Measurements from ENCODE around the gene ARHGAP24.
A peak's percentile ranks its signal among the peaks of the same experiment; 100 is the strongest.

The ARHGAP24 gene

GRCh38 chr4:85697854-85698253 lies 222.9 kb downstream of the ARHGAP24 start:
- no peak for DNase-seq (ENCODE audit: low spot score)

GRCh38 chr4:85700362-85700761 lies 225.4 kb downstream of the ARHGAP24 start:
- no peak for DNase-seq (ENCODE audit: low spot score)

GRCh38 chr4:85701861-85702321 lies 226.9 kb downstream of the ARHGAP24 start:
- DNase-seq (ENCODE audit: low spot score) = no peak

- DNase-seq (ENCODE audit: low spot score) = peak; percentile 34
Measured at GRCh38 chr4:85703096-85703495, 228.1 kb downstream of the ARHGAP24 start.

DNA sequence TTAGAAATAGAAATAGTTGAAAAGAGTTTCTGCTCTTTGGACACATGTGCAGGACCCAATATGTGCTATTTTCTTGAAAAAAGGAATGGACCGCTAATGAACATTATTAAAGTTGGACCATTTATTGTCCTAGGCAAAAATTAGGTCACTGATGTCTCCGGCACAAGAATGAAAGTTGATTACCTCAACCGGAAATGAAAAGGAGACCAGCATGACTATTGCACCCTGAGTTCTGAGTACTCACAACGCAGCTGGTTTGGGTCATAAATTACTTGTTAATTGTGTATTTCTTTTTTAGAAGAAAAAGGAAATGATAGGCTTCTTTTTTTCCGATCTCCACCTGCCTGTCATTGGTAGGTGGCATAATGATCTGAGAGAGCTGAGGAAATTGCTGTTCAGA lies 232.7 kb downstream of the ARHGAP24 start:
- no peak for DNase-seq (ENCODE audit: low spot score)

- DNase-seq (ENCODE audit: low spot score) = no peak
Measured at GRCh38 chr4:85708468-85708867, 233.5 kb downstream of the ARHGAP24 start.

GRCh38 chr4:85713005-85713404 lies 238.1 kb downstream of the ARHGAP24 start:
- DNase-seq (ENCODE audit: low spot score) = no peak

DNA sequence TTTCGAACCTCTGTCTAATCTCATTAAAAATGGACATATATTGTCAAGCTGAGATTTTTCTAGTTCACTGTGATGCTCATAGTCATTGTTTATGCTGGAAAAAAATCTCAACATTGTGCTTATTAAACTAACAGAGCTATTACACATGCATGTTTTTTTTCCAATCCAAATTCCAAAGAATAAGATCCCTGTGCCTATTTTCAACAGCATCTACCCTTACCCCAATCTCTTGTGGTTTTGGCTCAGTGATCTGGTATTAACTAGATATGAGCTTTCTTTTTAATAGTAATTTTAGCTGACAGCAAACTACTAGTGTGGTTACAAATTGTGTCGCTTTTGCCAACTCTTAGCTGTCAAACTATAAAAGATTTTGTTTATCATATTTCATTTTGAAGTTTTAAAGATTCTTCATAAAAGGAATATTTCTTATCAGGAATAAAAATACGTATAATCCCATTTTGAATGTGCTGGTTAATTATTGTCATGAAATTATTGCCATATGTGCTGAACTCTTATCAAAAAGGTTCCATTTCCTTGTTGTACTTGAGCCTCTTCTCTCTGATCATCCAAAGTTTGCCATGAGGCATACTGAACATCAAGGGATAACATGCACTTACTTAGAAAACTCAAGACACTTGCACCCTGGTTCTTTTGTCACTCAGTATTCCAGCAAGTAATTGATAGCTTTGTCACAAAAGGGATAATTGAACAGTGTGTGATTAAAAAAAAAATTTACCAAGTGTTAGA lies 241.2 kb downstream of the ARHGAP24 start:
- no peak for DNase-seq (ENCODE audit: low spot score)

- DNase-seq (ENCODE audit: low spot score) = no peak
Measured at GRCh38 chr4:85717351-85717750, 242.4 kb downstream of the ARHGAP24 start.

DNA sequence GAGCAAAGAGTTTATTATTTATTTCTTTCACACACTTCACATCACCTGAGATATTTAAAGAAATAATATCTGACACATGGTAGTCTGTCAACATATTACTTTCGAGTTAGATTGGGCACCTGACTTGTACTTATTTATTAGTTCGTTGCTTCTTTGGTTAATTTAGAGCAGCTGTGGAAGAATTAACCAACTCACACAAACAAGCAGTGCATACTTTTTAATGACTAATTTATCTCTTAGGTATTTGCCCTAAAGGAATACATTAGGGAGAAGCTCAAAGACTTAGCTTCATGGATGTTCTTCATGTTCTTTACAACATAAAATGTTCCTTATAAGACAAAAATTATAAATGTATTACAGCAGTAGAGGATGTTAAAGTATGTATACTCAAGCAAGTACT lies 242.9 kb downstream of the ARHGAP24 start:
- no peak for DNase-seq (ENCODE audit: low spot score)

DNA sequence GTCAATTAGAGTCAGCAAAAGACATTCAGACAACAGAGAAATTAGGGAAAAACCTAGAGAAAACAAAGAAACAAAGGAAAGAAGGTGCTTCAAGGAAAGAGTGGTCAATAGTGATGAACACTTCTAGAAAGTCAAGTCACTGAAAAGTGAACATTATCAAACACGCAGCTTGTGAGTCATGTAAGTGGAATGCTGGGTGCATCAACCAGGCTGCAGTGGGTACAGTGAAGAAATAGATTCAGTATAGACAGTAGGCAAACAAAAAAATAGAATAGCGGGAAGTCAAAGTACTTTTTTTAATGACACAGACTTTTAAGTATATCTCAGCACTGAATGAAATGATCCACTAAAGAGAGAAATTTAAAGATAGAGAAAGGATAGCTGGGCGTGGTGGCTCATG lies 245.8 kb downstream of the ARHGAP24 start:
- no peak for DNase-seq (ENCODE audit: low spot score)

DNA sequence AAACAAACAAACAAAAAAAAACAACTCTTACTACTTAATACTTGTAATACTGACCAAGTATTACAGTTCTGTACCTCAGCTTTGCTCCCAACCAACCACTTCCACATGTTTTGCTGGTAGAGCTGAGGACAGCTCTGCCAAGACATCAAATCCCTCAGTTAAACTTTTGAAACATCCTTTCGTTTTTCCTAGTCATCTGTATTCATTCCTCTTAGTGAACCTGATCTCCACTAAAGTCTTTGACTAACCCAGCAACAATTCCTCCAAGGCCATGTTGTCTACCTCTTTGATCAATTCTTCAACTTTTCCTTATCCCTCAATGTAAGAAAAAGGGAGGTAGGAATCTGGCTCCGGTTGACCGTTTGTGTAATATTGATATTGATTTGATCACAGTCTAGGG lies 247.5 kb downstream of the ARHGAP24 start:
- DNase-seq (ENCODE audit: low spot score) = no peak

DNA sequence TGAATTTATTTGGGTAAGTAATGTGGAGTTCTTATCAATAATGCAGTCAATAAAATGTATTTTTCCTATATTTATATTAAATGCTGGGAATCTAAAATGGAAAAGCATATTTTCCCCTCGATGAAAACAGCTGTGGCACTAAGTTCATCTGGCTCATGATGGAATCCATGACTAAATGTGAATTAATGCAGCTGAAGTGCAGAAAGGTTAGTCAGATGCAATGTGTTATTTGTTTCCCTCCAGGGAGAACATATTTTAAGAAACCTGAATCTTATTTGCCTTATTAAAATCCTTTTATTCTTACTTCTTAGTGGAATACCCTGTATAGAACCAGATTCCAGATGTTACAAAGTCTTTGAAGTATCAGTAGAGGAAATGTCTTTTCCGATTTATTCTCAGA lies 247.9 kb downstream of the ARHGAP24 start:
- DNase-seq (ENCODE audit: low spot score) = no peak

- DNase-seq (ENCODE audit: low spot score) = no peak
Measured at GRCh38 chr4:85724791-85725563, 250.0 kb downstream of the ARHGAP24 start.

- peak; percentile 44 for DNase-seq (ENCODE audit: low spot score)
Measured at GRCh38 chr4:85725721-85726170, 250.8 kb downstream of the ARHGAP24 start.

- no peak for DNase-seq (ENCODE audit: low spot score)
Measured at GRCh38 chr4:85726555-85726954, 251.6 kb downstream of the ARHGAP24 start.

DNA sequence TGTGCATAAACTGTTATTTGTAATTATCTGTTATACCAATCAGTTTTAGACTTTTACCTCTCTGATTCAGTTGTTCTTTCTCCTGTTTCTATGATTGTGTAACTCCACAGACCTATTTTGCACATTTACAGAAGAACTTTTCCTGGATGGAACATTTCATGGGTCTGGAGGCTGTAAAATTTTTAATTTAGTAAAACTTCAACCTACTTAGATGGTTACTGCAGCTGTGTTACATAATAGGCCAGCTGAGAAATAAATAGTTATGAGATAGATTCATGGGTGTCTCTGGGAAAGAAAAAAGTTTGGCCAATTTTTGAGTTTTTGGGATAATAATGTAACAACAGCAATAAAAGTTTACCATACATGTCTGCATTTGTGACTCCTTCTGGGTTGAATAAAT lies 253.5 kb downstream of the ARHGAP24 start:
- no peak for DNase-seq (ENCODE audit: low spot score)

DNA sequence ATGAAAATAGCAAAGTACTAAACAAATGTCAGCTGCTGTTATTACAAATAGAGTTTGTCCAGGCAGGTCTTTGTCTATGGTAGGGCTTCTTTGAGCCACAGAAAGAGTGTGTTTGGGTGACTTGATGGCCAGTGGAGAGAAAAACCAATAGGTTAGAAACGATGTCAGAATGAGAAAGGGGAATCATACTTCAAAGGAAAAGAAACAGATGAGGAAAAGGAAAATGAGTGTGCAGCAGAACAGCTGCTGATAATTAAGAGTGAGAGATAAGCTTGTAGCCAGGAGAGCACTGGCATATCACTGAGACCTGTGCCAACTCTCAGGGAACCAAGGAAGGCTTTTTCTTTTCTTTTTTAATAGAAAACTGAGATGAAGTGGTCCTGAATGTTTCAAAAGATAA lies 257.2 kb downstream of the ARHGAP24 start:
- no peak for DNase-seq (ENCODE audit: low spot score)

- no peak for DNase-seq (ENCODE audit: low spot score)
Measured at GRCh38 chr4:85733798-85734197, 258.8 kb downstream of the ARHGAP24 start.

- DNase-seq (ENCODE audit: low spot score) = peak; percentile 48
Measured at GRCh38 chr4:85734424-85734831, 259.5 kb downstream of the ARHGAP24 start.

DNA sequence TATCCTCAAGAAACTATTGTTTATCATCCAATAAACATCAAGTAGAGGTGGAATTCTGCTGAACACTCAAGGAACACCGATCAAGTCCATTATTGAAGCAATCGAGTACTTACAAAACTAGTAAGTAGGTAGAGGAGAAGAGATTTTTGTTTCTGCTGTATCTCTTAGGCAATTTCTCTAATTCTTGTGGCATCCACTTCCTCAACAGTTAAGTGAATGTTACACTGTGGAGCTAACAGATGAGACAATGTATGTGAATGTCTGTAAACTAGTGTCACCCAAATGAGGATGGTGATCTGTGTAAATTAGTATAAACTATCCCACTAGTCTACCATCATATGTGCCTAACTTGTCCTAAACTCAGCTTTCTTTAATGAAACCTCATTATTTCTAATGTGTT lies 261.6 kb downstream of the ARHGAP24 start:
- no peak for DNase-seq (ENCODE audit: low spot score)

GRCh38 chr4:85737254-85737653 lies 262.3 kb downstream of the ARHGAP24 start:
- peak; percentile 39 for DNase-seq (ENCODE audit: low spot score)

- DNase-seq (ENCODE audit: low spot score) = no peak
Measured at GRCh38 chr4:85738721-85739120, 263.8 kb downstream of the ARHGAP24 start.

Measured in Ammon's horn (tissue), 1 donor.